Kidney (tissue), 14 donors: ENCODE measurements around the gene P2RX4. TPM values are rescaled to one million over a fixed set of nuclear protein-coding genes. Genes with fewer than 3 reads are reported as not detected.

Experiments used
- DNase-seq, 5 donors: peaks; one replicate each; pipeline ENCODE4 v3.0.0-alpha.2; 2013 to 2020
- FAIRE-seq: peaks from 2 replicates; lab custom pipeline; 2012; peaks lifted over from hg19 to GRCh38; lab: Jason Lieb, UNC
- H3K27ac ChIP-seq, 2 donors: one replicate each; pipeline ENCODE4 v1.7.0; 2013; ENCODE audit warnings: low read depth in 2 of 2, low read length in 2 of 2, inconsistent platforms in 1 of 2
- H3K27me3 ChIP-seq: one replicate; pipeline ENCODE4 v1.7.1; 2013; ENCODE audit warnings: low read length, inconsistent platforms; ENCODE audit not compliant: control insufficient read depth, insufficient read depth
- H3K36me3 ChIP-seq, 3 donors: one replicate each; pipeline versions ENCODE4 v1.7.0 to v1.7.1; 2013; ENCODE audit warnings: low read length in 3 of 3, control low read depth in 1 of 3, inconsistent platforms in 1 of 3; ENCODE audit not compliant: insufficient read depth in 3 of 3, control insufficient read depth in 2 of 3
- H3K4me1 ChIP-seq, 3 donors: one replicate each; pipeline versions ENCODE4 v1.7.0 to v1.7.1; 2013; ENCODE audit warnings: low read length in 3 of 3, inconsistent platforms in 1 of 3, low read depth in 1 of 3; ENCODE audit not compliant: control insufficient read depth in 2 of 3, insufficient read depth in 2 of 3
- H3K4me3 ChIP-seq, 3 donors: one replicate each; pipeline versions ENCODE4 v1.7.0 to v1.8.1; 2013; ENCODE audit warnings: low read length in 3 of 3, control low read depth in 1 of 3, inconsistent platforms in 1 of 3
- H3K9ac ChIP-seq, 3 donors: one replicate each; pipeline versions ENCODE4 v1.7.0 to v1.7.1; 2013; ENCODE audit warnings: low read length in 3 of 3, control low read depth in 1 of 3, inconsistent platforms in 1 of 3
- H3K9me3 ChIP-seq, 3 donors: one replicate each; pipeline versions ENCODE4 v1.7.0 to v1.7.1; 2013; ENCODE audit warnings: low read length in 3 of 3, control low read depth in 1 of 3, inconsistent platforms in 1 of 3; ENCODE audit not compliant: control insufficient read depth in 2 of 3, insufficient read depth in 1 of 3
- intact Hi-C: fragments of 100-400 bp; cut with DNase I; formaldehyde crosslinking; loops from one replicate; pipeline ENCODE4 v1.11.1; 2022
- polyA plus RNA-seq: library from polyadenylated mRNA; stranded (reverse); fragments of 350-450 nt; fragmentation: Illumina TruSeq; extraction: RNeasy Lipid Tissue Mini Kit (QIAGEN cat#74804); gene quantifications from one replicate; pipeline ENCODE4 v1.2.3, GENCODE V29; 2014; ENCODE audit warnings: low read depth, low replicate concordance; ENCODE audit not compliant: insufficient read depth
- total RNA-seq: library from RNA; stranded (reverse); fragmentation: NEBNext Ultra II Directional; extraction: Animal tissue kit (Norgen Biotek cat#: 25700); gene quantifications from one replicate; pipeline ENCODE4 v1.2.1, GENCODE V29; 2021
- TF ChIP-seq, protein P1 (sequence below): IDR thresholded peaks from 3 replicates; pipeline ENCODE4 v1.5.1; 2012; ENCODE audit warnings: mild to moderate bottlenecking, moderate library complexity, borderline replicate concordance; ENCODE audit not compliant: insufficient read depth; ENCODE audit errors: extremely low read depth
- donor health status: control.
- donor health status: control.
- donor health status: control.
- donor health status: control.
- donor health status: control.
- donor health status: DM: yes; HTN: yes; CAD: no.
- donor health status: Normal renal cell carcinoma (clear cell type).

The P2RX4 gene
- total and polyA plus RNA-seq, 2 donors from 2014 or later = 28.8 to 36.2 TPM

DNA sequence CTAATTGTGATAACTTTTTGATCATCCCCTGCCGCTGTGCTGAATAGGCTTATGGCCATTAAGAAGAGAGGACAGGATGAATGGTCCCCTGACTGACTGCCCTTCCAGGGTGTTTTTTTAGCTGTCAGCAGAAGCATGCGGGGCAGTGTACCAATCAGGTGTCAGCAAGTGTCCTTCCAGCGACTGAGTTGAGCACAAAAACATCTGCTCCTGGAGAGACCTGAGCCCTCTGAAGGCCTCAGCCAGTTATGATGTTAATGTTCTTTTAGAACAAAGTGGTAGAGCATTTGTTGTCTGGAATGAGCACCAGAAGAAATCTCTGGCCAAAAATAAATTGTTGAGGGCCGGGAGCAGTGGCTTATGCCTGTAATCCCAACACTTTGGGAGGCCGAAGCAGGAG, 39.8 kb upstream of the P2RX4 start:
- peak in 2 of 5 donors; percentile 16 to 20 for DNase-seq
- no peaks in the 10 kb centered on the region for H3K9me3 ChIP-seq
- FAIRE-seq = no peak
- no peak overlapping the region for H3K4me3 ChIP-seq
- no peak overlapping the region for H3K27ac ChIP-seq
- H3K36me3 ChIP-seq = no peaks in the 10 kb centered on the region
- intact Hi-C loops = no loop called here
- no peak overlapping the region for H3K9ac ChIP-seq
- H3K4me1 ChIP-seq = no peaks in the 10 kb centered on the region
- no peaks in the 10 kb centered on the region for H3K27me3 ChIP-seq
- TF ChIP-seq, protein P1, sequence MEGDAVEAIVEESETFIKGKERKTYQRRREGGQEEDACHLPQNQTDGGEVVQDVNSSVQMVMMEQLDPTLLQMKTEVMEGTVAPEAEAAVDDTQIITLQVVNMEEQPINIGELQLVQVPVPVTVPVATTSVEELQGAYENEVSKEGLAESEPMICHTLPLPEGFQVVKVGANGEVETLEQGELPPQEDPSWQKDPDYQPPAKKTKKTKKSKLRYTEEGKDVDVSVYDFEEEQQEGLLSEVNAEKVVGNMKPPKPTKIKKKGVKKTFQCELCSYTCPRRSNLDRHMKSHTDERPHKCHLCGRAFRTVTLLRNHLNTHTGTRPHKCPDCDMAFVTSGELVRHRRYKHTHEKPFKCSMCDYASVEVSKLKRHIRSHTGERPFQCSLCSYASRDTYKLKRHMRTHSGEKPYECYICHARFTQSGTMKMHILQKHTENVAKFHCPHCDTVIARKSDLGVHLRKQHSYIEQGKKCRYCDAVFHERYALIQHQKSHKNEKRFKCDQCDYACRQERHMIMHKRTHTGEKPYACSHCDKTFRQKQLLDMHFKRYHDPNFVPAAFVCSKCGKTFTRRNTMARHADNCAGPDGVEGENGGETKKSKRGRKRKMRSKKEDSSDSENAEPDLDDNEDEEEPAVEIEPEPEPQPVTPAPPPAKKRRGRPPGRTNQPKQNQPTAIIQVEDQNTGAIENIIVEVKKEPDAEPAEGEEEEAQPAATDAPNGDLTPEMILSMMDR = no peak

DNA sequence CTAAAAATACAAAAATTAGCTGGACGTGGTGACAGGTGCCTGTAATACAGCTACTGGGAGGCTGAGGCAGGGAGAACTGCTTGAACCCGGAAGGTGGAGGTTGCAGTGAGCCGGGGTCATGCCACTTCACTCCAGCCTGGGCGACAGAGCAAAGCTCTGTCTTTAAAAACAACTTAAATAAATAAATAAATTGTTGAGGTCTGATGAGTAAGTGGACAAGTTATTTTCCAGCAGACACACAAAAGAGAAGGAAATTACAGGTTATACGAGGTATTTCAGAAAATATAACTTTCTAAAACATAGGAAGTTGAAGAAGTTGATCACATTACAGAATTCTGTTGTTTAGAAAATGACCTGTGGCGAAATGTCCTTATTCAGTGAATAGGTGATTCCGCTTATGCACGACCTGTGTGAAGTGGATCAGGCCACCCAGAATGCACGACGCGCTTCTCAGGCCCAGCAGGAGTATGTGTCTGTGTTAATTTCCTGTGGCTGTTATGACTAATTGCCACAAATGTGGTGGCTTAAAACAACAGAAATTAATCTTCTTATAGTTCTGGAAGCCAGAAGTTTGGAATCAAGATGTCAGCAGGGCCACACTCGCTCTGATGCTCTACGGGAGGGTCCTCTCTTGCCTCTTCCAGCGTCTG, 39.2 kb upstream of the P2RX4 start:
- Histone ChIP-seq H3K9me3 (no peaks in the 10 kb centered on the region), H3K4me3 (no peak overlapping the region), H3K27ac (no peak overlapping the region), H3K4me1 (no peaks in the 10 kb centered on the region), H3K9ac (no peak overlapping the region), H3K36me3 (no peaks in the 10 kb centered on the region), H3K27me3 (no peaks in the 10 kb centered on the region)
- DNase-seq (no peak), FAIRE-seq (no peak)
- intact Hi-C loops = no loop called here
- TF ChIP-seq, protein P1 = no peak

DNA sequence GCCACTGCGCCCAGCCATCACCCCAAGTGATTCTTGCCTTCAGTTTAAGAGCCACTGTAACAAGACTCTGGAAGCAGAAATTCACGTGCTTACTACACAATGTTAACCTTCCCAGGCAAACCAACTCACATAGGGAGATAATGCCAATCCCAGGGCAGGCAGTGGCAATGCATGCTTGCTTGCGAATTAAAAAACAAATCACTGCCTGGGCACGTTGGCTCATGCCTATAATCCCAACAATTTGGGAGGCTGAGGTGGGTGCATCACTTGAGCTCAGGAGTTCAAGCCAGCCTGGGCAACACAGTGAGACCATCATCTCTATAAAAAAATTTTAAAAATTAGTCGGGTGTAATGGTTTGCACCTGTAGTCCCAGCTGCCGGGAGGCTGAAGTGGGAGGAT, 37.8 kb upstream of the P2RX4 start:
- DNase-seq (no peak), FAIRE-seq (no peak)
- Histone ChIP-seq H3K9ac (no peak overlapping the region), H3K36me3 (no peaks in the 10 kb centered on the region), H3K4me1 (no peaks in the 10 kb centered on the region), H3K27ac (no peak overlapping the region), H3K27me3 (no peaks in the 10 kb centered on the region), H3K9me3 (no peaks in the 10 kb centered on the region), H3K4me3 (no peak overlapping the region)
- TF ChIP-seq, protein P1 = no peak
- intact Hi-C loops = no loop called here
